SH-SY5Y (cell line): ENCODE measurements around the gene SEMA3D.

Source experiments
- GATA2 ChIP-seq: IDR thresholded peaks from 2 replicates; pipeline ENCODE4 v1.6.1; 2011; ENCODE audit warnings: mild to moderate bottlenecking, low read depth, low read length
- GATA3 ChIP-seq: IDR thresholded peaks from 2 replicates; pipeline ENCODE4 v1.6.1; 2011; ENCODE audit warnings: low read depth, mild to moderate bottlenecking, low read length, moderate library complexity

Gene SEMA3D

DNA sequence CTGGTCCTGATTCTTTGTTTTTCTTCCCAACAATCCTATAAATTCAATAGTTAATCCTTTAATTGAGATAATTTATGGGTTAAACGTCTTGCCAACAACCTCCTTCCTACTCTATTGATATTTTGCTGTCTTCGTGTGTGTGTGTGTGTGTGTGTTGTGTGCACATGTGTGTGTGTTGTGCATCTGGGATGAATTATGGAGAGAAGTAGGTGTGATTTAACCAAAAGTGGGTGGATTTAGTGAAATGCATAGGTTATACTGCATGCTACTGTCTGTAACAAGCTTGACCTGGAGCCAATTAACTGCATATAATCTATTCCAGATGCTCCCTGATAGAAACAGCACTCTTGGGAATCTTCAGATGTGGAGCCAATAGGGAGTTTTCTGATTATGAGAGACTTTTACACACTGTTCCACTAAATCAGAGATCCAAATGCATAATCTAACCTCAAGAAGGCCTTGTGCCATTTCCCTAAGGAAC, 61.2 kb downstream of the SEMA3D start:
- TF ChIP-seq GATA2 (no peak), GATA3 (no peak)

DNA sequence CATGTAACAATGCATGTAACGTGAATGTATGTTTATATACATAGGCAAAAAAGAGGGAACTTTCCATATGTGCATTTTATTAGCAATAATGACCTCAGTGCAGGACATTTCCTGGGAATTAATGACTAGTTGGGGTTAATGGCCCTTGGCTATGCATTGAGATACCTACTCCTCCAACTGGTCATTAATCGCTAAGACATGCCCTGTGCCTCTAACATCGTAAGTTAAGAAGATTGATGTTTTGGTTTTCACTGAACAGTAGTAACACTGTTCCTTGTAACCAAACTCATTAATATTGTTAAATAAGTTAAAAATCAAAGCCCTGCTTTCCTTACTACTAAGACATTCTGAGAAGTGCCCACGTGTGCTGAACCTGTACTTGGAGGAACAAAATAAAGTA, 61.7 kb downstream of the SEMA3D start:
- TF ChIP-seq GATA3 (no peak), GATA2 (no peak)

DNA sequence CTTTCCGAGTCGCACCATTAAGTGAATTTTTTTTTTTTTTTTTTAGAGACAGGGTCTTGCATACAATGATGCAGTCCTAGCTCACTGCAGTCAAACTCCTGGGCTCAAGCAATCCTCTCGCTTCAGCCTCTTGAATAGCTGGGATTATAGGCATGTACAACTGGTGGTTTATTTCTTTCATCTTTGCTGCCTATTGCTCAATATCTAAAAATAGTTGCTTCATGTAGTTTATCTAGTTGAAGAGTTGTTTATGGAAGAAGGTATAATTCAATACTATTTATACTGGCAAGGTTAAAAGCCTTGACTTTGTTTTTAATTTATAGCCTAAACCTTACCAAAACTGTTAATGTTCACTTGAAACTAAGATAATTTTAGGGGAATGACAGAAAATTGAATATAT, 66.9 kb downstream of the SEMA3D start:
- TF ChIP-seq GATA2 (no peak), GATA3 (no peak)

DNA sequence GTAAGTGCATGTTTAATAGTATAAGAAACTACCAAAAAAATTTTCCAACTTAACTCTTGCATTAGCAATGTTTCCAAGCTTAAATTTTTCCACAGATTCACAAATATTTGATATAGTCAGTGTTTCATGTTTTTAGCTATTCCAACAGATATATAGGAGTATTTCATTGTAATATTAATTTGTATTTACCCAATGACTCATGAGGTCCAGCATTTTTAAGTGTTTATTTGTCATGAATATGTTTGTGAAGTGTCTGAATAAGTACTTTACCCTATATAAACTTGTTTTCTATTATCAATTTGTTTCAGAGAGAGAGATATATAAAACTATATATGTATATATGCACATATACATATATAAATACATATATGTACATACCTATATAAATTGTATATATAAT, 71.0 kb downstream of the SEMA3D start:
- no peak for TF ChIP-seq GATA3
- no peak for TF ChIP-seq GATA2

DNA sequence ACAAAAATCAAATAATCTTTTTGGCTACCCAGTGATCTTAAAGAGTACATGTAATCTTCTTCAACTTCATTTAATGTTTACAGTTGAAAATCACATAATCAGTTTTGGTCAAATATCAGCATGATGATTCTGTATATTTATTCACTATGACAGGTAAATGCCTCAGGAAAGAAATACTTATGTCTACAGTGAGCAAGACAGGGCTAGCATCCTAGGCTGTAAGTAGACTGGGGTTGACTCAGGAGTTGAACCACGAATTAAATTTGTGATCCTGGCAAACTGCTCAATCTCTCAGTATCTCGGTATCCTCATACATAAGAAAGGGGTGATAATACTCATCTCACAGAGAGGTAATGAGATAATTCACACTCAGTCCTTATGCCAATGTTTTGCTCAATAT, 71.8 kb downstream of the SEMA3D start:
- TF ChIP-seq GATA3, result no peak
- TF ChIP-seq GATA2, result no peak

DNA sequence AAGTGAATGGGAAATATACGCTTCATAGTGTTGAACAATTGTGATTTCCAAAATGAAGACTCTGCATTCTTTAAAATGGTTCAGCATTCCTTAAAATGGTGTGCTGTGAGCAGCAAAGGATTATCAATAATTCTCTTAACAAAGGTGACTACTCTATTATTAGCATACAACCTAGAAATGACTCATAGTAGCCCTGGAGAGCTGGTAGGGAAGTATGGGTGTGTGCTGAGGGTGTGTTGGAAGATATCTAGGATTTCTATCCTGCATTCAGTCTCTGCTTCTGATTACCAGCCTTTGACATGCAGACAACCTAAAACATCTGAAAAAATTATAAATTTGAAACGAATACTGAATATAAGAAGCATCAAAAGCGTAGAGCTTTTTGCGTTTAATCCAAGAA, 72.5 kb downstream of the SEMA3D start:
- TF ChIP-seq GATA2, result no peak
- TF ChIP-seq GATA3, result no peak

DNA sequence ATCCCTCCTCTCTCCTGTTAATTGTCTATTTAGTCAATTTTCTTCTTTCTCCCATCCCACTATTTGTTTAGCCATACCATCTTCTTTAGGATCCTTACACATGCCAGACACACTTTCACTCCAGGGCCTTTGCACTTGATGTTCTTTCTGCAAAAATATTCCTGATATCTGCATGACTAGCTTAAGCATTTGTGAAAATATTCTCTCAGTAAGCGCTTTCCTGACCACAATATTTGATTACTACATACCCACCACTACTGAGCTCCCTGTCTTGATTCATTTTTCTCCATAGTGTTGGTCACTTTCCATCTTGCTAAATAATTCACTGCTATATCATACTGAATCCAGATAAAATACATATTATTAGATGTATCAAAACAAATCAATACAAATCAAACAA, 75.1 kb downstream of the SEMA3D start:
- TF ChIP-seq GATA3 (no peak), GATA2 (no peak)

DNA sequence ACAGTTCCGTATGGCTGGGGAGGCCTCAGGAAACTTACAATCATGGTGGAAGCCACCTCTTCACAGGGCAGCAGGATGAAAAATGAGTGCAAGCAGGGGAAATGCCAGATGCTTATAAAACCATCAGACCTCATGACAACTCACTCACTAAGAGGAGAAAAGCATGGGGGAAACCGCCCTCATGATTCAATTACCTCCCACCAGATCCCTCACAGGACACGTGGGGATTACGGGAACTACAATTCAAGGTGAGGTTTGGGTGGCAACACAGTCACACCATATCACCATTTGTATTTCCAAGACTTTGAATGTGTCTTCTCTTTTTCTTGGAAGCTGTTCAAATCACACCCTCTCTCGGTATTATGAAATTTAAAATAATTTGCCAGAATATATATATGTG, 80.1 kb downstream of the SEMA3D start:
- TF ChIP-seq GATA3, result no peak
- TF ChIP-seq GATA2, result no peak

DNA sequence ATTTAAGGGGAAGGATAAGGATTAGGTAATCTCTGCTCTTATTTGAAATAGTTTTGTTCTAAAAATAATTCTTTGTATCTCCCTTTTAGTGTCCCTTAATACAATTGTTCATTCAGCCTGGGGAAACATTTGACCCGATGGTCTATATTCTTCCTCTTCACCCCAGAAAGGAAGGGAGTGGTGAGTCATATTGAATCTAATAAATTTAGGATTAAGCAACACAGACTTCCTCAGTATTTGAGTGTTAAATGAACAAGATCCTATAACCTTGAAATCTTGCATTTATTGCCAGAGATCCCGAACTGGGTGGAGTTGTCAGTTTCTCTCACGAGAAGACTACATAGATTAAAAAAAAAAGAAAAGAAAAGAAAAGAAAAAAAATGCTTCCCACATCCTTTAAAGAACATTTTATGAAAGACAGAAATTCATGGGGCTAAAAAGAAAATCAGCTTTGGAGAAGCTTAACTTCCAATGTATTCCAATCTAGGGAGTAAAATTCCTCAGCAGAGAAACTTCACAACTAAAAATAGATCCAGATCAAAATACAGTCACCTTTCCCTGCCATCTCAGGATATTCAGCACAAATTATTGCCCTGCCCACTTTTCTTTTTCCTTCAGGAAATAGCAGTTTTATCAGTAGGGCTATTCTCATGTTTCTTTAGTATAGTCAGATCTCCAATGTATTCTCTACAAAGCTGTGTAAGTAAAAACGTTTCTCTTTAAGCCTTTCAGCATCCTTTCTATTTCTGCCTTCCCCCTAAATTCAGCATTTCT, 82.2 kb downstream of the SEMA3D start:
- TF ChIP-seq GATA2 (no peak), GATA3 (no peak)

DNA sequence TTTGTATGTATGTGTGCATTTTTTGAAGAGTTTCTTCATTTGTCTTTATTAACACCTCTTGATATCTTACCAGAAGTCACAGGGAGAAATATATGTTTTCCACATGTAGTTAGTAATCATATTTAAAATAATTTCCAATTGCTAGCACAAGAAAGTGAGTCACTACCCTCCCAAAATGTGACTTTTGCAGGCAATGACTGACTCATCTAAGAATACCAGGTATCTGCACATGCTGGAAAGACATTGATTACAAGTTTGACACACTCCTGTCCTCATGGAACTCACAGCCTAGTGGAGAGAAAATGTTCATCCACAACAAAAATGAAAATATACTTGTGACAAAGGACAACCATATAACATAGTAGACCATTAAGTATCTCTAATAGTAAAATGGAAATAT, 82.9 kb downstream of the SEMA3D start:
- TF ChIP-seq GATA3 (no peak), GATA2 (no peak)

DNA sequence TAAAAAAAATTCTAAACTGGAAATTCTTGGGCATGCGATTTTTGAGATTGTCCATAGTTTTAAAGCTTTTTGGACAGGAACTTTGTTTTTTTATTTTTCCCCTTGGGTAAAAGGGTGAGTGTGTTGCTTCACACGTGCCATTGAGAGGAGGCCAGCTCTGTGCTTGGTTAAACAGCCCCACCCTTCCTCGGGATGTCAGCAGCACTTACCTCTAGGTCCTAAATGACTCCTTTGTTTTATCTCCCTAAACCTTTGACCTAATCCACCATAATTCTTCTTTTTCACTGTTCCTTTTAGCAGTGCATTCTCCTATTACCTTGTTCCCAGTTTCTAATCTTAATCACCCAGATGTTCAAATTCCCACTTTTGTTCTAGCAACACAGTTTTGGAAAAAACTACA, 83.5 kb downstream of the SEMA3D start:
- no peak for TF ChIP-seq GATA3
- no peak for TF ChIP-seq GATA2

DNA sequence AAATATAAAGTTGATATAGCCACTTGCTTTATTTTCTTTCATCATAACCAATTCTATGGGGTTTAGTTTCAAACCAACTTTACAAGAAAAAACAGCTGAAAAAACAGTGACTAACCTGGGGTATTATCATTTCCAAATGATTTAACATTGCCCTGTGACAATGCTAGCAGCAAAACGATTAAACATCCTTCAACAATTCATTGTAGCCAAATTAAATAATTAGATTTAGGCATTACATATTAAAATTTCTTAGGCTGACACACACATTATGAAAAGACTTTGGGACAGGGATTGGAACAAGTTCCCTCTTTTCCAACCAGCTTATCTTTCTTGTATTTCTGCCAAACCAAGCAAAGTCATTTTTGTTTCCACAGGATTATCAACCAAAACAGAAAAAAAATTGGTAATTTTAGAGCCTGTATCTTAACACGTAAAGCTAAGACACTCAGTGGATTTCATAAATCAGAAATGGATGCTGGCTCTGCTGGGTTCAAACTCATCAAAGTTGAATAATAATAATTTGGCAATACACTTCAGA, 84.0 kb downstream of the SEMA3D start:
- no peak for TF ChIP-seq GATA2

DNA sequence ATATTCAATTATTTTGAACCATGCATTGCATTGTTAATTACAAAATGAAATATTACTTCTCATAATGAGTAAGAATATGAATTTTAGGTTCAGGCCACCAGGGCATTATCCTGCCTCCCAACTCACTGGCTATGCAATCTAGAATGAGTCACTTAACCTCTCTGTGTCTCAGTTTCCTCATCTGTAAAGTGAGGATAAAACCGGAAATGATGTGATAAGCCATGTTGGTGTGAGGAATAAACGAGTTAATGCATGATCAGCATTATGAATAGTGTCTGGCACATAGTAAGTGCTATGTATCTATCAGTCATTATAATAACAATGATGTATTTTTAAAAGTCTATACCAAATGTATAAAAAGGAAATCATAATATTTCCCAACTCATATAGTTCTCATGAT, 85.5 kb downstream of the SEMA3D start:
- TF ChIP-seq GATA3 (no peak), GATA2 (no peak)

DNA sequence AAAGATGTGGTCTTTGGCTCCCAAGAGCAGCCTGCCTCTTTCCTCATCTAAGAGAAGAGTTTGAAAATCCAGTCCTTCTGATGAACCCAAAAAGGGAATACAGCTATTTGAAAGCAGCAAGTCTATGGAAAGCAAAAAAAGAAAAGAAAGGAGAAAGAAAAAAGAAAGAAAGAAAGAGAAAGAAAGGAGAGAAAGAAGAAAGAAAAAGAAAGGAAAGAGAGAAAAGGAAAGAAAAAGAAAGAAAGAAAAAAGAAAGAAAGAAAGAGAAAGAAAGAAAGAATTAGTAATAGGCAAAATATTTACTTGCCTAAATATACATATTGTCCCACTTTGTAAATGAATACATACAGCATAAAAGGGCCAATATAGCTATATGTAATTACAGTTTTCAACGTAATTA, 89.0 kb downstream of the SEMA3D start:
- no peak for TF ChIP-seq GATA2
- TF ChIP-seq GATA3, result no peak

DNA sequence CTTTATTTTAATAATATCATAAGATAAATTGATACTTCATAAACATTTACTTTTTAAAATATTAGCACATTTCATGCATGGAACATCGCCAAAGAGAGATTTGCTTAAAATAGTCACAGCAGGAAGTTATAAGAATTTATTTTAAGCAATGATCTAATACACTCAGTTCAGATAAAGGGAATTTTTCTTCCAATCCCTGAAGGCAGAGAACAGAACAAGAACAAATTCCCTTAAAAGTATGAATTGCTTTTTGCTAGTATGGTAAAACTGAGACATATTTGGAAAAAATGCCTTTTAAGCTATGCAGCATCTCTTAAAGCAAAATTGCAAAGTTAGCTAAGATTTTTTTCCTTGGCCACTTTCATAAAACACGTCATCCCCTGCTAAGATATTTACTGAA, 91.0 kb downstream of the SEMA3D start:
- TF ChIP-seq GATA3 (no peak), GATA2 (no peak)

DNA sequence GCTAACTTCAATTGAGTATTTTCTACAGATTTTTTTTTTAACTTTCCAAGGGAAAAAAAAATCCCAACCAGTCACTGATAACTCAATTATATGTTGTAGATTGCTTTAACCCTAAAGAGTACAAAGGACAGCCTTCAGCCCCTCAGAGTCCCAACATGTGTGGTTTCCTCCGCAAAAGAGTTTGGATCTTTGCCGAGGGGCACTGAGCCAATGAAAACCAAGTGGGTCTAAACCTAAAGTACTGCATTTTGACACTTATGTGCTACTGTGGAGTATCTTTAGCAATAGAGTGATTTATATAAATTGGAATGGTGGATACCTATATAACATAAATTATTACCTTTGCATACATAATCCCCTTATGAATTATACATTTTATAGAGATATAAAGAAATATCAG, 91.5 kb downstream of the SEMA3D start:
- no peak for TF ChIP-seq GATA2
- TF ChIP-seq GATA3, result no peak

DNA sequence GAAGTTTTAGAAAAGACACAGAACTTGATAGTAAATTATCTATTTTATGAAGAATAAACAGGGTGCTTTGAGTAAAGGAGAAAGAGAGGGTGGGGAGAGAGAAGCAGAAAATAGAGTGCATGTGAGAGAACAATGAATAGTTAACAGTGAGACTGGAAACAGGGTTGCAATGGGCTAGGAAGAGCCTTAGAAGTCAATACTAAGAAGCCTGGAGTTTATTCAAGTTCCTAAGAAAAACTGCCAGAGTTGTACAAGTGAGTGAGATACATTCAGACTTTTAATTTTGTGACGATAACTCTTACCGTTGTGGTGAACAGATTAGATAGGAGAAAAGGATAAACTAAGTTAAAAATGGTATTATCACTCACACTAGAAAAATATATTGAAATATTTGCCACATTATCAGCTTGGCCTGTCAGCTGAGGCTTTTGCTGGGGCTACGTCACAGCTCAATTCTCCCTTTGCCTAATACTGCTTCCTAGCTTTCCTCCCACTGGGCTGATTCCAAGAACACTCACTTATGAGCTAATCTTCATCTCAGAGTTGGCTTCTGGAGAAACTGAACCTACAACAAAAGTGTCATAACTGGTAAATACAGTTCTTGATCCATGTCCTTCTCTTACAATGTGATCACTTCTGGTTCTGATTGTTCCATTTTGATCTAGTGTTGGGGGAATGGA, 92.7 kb downstream of the SEMA3D start:
- TF ChIP-seq GATA2 (no peak), GATA3 (no peak)

DNA sequence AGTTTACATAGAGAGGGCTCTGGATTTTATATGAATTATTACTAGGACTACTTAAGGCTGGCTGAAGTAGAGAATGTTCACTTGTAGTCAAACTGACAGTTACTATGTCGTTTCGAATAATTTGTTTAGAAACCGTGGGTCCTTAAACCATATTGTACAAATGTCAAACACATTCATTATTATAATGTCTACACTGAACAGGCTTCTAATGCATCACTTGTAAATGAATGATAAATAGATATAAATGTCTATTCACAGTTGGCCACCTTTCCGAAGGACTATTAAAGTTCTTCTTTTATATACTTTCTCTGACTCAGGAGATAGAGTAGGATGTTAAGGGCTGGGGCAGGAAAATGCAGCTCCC, 95.3 kb downstream of the SEMA3D start:
- TF ChIP-seq GATA3 (no peak), GATA2 (no peak)
